GM19023 (cell line): ENCODE data around the gene ENO1.
"Not testable (repeated sequence)": the region's sequence is repeated elsewhere in the genome, so short reads cannot be mapped to it uniquely, and the experiment has no call there.

Source experiments
- ATAC-seq: cut with Tn5 transposase; IDR thresholded peaks from one replicate; pipeline ENCODE4 v1.9.1; 2021; ENCODE audit warnings: mild to moderate bottlenecking, moderate library complexity; ENCODE audit not compliant: unreplicated experiment

Gene ENO1

DNA sequence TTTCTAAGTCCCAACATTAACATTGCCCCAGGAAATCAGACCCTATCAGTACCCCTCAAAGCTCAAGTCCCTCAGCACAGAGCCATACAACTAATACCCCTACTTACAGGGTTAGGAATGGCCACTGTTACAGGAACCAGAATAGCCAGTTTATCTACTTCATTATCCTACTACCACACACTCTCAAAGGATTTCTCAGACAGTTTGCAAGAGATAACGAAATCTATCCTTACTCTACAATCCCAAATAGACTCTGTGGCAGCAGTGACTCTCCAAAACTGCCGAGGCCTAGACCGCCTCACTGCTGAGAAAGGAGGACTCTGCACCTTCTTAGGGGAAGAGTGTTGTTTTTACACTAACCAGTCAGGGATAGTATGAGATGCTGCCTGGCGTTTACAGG lies 19.0 kb upstream of the ENO1 start:
- ATAC-seq: not testable (repeated sequence)

DNA sequence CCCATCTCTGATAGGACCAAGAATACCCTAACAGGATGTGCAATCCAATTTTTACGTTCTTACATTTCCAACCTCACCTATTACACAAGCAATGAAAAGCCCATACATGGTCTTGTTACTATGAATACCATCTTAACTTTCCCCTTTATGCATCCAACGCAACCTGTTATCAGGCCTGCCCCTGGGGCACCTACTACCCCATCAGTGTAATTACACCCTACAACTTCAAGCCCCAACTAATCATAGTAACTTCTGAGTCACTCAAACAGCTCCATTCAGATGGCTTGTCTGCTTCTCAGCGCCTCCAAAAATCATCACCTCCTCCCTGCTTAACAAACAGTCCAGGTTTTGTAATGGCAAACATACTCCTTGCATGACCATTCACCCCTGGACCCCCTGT lies 18.3 kb upstream of the ENO1 start:
- not testable (repeated sequence) for ATAC-seq

DNA sequence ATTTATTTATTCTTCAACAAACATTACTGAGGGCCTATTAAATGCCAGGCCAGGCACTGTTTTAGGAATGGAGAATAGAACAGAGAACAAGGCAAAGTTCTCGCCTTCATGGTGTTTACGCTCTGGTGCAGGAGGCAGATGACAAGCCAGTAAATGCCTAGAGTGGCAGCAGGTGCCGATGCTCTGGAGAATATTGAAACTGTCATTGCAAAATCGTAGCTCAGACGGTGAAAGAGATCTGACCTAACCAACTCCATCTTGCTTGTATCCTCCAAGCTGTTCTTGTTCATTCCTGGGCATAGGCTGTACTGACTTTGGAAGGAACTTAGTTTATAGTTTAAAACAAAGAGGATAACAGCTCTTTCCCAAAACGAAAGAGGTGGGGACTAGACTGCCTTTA lies 13.5 kb upstream of the ENO1 start:
- no peak for ATAC-seq

DNA sequence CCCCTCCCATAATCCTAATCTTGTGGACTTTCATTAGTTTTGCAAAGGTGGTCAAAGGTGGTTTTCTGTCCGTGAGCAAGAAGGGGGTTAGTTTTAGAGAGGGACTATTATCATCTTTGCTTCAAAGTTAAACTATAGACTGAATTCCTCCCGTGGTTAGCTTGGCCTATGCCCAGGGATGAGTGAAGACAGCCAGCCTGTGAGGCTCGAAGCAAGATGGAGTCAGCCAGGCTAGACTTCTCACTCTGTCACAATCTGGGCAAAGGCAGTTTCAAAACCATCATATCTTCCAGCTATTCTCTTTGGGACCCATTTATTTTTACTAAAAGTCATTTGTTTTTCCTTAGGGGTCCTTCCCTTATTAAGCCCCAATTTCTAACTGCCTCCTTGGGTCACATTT lies 12.9 kb upstream of the ENO1 start:
- ATAC-seq: no peak

DNA sequence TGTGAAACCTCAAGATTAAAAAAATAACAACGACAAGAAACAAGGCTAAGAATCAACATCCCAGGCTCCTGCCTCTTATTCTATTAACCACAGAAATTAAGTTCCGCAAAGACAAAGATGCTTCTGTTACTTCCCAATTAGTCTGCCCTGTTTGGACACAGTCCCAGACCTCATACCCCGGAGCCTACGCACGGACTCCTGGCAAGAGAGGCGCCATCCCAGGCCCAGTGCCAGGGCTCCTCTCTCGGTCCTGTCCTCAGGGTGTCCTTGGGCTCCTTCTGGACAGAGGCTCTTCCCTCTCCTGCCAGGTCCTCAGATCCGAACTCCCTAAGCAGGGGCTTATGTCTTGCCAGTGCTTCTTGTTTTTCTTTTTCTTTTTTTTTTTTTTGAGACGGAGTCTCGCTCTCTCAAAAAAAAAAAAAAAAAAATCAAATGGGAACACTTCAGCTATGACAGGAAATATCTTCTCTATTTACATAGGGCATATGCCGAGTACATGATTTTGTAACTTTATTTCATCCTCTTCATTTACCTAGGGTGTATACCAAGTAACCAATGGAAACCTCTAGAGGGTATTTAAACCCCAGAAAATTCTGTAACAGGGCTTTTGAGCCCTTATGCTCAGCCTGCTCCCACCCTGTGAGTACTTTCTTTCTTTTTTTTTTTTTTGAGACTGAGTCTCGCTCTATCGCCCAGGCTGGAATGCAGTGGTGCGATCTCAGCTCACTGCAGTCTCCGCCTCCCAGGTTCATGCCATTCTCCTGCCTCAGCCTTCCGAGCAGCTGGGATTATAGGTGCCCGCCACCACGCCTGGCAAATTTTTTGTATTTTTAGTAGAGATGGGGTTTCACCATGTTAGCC lies 11.7 kb upstream of the ENO1 start:
- ATAC-seq: no peak

DNA sequence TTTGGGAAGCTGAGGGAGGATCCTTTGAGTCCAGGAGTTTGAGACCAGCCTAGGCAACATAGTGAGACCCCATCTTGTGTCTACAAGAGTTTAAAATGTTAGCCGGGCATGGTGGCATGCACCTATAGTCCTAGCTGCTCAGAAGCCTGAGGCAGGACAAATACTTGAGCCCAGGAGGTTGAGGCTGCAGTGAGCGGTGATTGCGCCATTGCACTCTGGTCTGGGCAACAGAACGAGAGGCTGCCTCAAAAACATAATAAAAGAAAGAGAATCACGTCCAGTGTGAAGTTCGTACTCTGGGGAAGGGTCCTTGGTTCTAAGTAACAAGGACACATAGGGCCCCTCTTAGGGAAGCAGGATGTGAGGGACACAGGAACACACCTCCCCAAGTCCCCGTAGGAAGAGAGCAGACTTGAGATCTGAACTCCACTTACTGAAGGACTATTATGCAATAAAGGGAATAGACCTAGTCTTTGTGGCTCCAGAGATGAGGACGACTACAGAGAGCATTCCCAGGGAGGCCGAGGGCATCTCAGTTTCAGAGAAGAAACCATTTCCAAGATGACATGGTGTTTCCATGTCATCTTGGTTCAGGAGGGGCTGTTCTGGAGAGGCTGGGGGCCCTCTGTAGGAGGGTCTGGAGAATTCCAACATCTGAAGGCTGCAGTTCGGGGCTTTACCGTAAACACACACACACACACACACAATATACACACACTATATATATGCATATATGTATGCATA lies 10.8 kb upstream of the ENO1 start:
- no peak for ATAC-seq

DNA sequence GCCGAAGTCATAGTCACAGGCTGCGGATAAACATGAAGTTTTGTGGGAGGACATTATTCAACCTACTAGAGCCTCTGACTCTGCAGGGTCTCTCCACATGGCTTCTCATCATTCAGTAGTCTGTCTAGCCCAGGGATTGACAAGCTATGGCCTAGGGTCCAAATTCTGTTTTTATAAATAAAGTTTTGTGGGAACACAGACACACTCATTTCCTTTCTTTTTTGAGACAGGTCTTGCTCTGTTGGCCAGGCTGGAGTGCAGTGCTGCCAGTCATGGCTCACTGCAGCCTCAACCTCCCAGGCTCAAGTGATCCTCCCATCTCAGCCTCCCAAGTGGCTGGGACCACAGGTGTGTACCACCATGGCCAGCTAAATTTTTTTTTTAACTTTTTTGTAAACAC lies 8.1 kb upstream of the ENO1 start:
- ATAC-seq: no peak

DNA sequence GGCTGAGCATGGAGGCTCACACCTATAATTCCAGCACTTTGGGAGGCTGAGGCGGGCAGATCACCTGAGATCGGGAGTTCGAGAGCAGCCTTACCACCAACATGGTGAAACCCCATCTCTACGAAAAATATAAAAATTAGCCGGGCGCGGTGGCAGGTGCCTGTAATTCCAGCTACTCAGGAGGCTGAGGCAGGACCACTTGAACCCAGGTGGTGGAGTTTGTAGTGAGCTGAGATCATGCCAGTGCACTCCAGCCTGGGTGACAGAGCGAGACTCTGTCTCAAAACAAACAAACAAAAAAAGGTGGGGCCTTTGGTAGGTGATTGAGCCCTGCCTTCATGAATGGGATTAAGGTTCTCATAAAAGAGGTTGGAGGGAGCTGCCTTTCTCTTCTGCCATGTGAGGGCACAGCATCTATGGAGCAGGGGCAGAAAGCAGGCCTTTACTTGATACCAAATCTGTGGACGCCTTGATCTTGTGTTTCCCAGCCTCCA lies 7.6 kb upstream of the ENO1 start:
- ATAC-seq: not testable (repeated sequence)

DNA sequence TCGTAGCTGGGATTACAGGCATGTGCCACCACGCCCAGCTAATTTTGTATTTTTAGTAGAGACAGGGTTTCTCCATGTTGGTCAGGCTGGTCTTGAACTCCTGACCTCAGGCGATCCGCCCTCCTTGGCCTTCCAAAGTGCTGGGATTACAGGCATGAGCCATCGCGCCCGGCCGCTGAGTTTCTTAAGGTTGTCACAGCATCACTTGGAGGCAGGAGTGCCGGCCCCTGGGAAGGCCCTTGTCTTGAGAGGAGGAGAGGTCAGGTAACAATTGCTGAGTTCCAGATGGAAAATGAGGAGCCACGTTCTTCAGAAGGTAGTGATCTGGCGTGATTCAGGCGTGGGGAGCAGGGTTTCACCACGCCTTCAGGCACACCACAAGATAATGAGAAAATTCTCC lies 5.6 kb upstream of the ENO1 start:
- ATAC-seq: not testable (repeated sequence)

DNA sequence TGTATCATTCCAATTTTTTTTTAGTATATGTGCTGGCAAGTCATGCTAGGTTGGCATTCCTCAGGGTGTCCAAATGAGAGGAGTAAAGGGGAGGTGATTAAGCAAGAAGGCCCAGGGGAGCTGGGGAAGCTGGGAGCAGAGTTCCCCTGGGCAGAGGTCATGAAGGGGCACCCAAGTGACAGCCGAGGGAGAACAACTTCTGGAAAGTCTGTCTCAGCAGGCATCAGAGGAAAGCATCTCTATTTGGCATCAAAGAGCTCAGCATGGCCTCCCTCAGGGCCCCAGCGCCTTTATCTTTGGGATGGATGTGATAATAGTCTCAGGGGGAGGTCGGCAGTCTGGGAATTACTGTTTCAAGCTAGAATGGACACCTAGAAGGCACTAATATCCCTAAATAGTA lies 5.0 kb upstream of the ENO1 start:
- no peak for ATAC-seq

DNA sequence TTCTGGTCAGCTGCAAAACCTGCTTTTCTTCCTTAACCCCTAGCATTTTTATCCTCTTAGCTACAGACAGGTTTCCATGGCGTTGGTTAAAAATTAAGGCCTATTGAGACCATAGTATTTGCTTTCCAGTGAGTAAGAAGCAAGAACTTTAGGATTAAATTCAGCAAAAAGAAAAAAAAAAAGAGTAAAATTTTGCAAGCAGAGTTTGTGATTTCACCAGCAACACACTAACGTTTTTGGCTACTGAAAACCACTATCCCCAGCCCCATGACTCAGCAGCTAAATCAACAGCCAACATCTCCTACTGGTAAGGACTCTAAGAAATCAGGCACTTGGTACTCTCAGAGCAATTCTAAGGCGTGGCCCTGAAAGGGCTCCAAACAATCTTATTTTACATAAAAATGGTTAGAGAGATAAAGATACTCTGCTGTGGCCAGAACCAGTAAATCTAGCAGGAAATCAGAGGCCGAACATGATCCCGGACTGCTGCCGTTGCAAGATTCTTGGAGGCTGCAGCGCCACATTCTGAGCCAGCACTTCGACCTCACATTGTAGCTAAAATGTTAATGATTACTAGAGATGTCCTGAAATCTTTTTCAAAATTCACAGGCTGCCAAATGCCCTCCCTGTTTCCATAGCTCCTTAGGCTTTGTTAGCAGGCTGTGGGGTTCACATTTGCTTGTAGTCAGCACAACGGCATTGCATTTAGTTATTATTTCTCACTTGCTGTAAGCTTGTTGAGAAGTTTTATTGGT lies 1.6 kb upstream of the ENO1 start:
- ATAC-seq: no peak

DNA sequence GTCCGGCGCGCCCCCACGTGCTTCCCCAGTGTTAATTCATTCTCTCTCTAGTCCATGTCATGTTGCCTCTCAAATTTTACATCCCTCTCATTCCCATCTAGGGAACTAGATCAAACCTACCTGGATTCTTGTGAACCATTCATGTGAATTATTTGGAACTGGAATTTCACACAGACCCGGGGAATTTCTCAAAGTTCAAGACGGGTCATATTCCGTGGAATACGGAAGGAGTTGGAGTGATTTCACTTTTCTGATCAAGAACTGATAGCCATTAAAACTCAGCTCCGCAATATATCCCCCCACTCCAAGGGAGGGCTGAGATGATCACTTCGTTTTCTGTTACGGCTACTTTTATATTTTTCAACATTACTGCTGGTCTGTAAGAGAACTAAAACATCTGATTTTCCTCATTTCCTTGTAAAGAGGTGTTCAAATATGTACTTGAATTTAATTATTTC lies 1.0 kb upstream of the ENO1 start:
- no peak for ATAC-seq

DNA sequence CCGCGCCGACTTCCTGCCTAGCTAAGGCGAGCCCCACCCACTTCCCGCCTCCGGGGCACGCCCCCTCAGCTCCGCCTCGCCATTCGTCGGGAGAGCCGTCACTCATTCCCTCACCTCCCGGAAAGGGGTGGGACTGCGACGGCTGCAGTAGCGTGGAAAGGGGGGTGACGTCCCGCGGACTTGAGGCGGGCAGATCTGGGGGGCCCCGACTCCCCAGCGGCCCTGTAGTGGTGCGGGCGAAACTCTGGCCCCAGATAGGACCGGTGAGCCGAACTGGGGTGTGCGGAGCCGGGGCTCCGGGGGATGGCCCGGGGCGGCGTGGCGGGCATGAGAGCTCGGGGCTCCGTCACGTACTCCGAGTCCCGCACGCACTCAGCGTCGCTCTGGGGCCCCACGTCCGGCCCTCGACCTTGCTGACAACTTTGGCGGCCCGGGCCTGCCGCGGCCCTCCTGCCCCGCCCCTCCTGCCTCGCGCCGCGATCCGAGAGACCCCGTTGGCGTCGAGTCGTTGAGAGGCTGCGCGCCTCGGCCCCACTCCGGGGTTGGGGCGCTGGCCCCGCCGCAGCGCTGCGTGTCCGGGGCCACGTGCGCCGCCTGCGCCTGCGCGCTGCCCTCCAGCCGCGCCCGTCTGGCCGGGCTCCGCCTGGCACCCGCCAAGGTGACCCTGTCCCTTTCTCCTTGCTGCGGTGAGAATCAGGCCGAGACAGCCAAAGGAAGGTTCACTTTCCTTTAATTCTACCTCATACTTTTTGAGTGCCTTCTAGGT lies 395 bp upstream of the ENO1 start:
- ATAC-seq: peak; percentile 73

DNA sequence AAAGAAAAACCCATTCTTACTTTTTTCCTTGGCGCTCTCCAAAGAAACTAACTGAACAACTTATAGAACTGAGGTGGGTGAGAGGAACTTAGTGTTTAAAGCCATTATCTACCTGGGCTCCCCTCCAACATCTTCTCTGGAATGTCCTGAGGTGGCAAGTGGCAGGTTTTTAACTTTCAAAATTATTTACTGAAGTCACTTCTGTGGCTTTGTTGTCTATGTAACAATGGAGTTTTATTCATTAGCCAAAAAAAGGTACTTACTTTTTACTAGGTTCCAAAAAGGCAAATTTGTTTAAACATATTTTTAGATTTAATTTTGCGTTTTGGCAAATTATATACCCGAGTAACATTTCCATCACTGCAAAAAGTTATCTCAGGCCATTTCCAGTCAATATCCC lies 2.4 kb downstream of the ENO1 start:
- no peak for ATAC-seq

DNA sequence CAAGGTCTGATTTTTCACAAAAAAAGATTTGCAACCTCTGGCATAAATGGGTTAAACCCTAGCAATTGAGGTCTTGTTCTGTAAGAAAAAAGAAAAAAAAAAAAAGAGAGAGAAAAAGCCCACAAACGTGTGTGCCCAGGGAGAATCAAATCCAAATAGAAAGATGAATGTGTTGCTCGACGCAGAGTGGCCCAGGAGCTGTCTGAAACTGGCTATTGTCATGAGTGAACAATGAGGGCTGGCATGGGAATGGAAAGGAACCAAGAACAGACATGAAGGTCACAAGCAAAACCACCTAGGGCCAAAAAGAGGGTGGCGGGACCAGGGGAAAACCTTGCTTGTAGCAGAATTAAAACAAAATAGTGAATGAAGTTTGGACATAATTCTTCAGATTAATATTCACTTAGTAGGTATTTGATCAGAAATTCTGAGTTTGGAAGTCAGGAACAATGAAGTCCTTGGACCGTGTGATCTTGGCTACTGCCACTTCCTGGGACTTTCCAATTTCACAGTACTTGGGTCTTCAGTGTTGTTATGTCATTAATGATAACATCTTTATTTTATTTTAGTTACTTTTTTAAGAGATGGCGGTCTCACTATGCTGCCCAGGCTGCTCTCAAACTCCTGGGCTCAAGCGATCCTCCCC lies 3.1 kb downstream of the ENO1 start:
- no peak for ATAC-seq

DNA sequence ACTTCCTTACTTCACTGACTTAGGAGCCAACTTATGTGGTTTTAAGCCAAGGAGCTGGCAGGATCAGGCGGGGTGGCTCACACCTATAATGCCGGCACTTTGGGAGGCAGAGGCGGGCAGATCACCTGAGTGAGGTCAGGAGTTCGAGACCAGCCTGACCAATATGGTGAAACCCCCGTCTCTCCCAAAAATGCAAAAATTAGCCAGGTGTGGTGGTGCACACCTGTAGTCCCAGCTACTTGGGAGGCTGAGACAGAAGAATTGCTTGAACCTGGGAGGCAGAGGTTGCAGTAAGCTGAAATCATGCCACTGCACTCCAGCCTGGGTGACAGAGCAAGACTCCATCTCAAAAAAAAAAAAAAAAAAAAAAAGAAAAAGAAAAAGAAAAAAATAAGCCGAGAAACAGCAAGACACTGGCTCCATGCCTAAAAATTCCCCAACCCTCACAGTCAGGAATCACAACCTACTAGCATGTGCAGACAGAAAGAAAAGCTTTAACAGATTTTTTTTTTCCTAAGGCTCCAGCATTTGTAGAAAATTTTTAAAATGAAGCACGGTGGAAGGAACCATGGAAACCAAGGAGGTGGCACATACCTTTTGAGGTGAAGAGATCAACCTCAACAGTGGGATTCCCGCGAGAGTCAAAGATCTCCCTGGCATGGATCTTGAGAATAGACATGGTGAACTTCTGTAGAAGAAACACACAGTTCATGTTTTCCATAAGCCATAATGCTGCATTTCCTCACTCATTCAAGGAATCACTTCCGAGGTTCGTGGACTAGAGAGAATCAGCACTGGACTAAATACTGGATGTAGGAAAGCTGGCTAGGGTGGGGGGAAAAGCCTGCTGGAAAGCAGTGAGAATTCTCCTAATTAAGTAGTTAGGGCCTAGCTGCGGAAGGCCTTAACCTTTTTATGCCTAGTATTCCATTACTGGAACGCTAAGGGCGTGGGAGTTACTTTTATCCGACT lies 4.0 kb downstream of the ENO1 start:
- no peak for ATAC-seq

DNA sequence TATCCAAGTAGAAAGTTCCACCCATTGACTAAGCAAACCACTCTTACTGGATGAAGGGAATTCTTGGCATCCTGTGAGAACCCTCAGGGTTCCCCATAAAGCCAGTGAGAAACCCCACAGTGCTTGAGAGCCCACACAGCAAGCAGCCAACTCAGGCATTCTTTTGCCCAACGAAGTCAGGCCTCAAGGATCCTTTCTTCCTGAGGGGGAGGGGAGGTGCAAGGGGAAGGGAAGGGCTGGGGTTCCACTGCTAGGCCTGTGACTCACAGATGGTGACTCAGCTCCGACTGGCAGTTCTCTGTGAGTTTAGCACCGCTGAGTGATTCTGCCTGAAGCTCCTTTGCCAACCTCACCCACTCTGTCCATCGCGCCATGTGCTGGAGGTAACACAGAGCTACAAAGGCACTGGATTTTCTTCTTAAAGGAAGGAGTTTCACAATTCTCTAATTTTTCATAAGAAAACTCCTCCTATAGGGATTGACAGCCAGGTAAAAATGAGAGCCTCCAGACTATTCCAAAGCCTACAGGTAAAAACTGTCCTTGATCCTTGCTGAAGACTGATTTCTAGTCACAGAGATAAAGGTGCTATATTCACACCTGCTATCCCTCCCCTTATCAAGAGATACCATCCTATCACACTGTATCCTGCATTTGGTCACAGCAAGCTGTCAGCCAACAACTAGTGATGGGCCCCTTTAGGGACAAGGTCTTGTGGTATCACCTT lies 4.8 kb downstream of the ENO1 start:
- ATAC-seq: no peak

DNA sequence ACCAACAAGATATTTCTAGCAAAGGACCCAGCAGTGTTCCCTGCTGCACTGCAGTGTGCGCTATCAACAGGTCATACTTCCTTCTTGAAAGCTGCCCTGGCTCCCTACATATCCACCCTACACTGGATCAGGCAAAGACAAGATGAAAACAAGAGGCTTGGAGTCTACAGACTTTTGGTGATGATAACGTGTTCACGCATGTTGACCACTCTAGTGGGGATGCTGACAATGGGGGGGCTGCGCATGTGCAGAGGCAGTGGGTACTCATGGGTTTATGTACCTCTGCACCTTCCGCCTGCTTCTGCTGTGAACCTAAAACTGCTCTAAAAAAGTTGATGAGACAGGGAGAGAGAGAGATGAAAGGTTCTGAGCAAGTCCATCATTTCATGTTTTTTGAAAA lies 5.5 kb downstream of the ENO1 start:
- no peak for ATAC-seq
